Brain pericyte (primary cell): ENCODE data around the gene DRICH1.
"Not testable (repeated sequence)": the region's sequence is repeated elsewhere in the genome, so short reads cannot be mapped to it uniquely, and the experiment has no call there.

Source experiments
- DNase-seq: peaks from one replicate; pipeline ENCODE4 v3.0.0-alpha.2; 2012; ENCODE audit warnings: low read depth, low spot score

Gene DRICH1

GRCh38 chr22:23569291-23569690 is 62.8 kb downstream of the DRICH1 start:
- no peak for DNase-seq

GRCh38 chr22:23566705-23567475 is 65.2 kb downstream of the DRICH1 start:
- no peak for DNase-seq

GRCh38 chr22:23565915-23566704 is 66.0 kb downstream of the DRICH1 start:
- DNase-seq = no peak

- no peak for DNase-seq
Measured at GRCh38 chr22:23565305-23565914, 66.7 kb downstream of the DRICH1 start.

GRCh38 chr22:23564276-23564675 is 67.8 kb downstream of the DRICH1 start:
- DNase-seq = no peak

GRCh38 chr22:23563111-23563510 is 69.0 kb downstream of the DRICH1 start:
- no peak for DNase-seq

GRCh38 chr22:23562186-23562585 is 69.9 kb downstream of the DRICH1 start:
- DNase-seq = no peak

- DNase-seq = not testable (repeated sequence)
Measured at GRCh38 chr22:23561025-23561510, 71.1 kb downstream of the DRICH1 start.

GRCh38 chr22:23560215-23560614 is 71.9 kb downstream of the DRICH1 start:
- DNase-seq = not testable (repeated sequence)
